ENCODE data around the gene PRKAG1. TPM values are rescaled to one million over a fixed set of nuclear protein-coding genes. Genes with fewer than 3 reads are reported as not detected.

The PRKAG1 gene
- total RNA-seq, 8 experiments from 2014 or later = 39.2 to 106 (median 55.3) TPM

- no peak for ATAC-seq (replicated peaks in 6 of 8)
- in situ Hi-C loops (cut with MboI; ENCODE audit: low pct_unique_long_range_greater_than_20kb in 2 of 9, low sequenced_read_pairs in 9 of 9, unreplicated experiment in 9 of 9) = no loop called here
- 38 to 100% (median 93%) methylated on average over 1 to 4 of the region's 4 CpGs for WGBS, 10 experiments
- Histone ChIP-seq H3K4me1 (replicated peaks in 1 of 2) (peaks cover 23 to 33% of the 10 kb centered on the region in 2 donors), H3K27ac (no peak overlapping the region), H3K4me3 (no peak overlapping the region)
Observed at GRCh38 chr12:49055092-49055491, 36.5 kb upstream of the PRKAG1 start.

DNA sequence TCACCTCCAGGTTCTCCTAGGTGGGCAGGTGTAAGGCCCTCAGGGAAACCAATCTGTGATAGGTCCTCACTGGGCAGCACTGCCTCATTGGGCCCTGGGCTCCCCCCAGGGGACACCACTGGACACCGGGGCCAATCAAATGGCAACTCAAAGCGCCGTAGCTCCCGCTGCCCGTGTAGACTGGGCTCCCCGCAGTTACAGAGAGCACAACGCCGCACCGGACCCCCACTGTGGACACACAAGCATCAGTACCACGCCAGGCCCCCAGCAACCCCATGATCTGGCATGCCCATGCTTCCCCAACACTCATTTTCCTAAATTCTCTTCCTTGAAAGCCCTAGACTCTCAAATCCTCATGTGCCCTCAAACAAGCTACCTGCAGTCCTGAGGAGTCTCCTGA is 35.9 kb upstream of the PRKAG1 start:
- WGBS, 10 experiments = 79 to 100% methylated on average over 2 to 5 of the region's 10 CpGs; no CpG with 5 or more reads in 8 of the 10 experiments
- in situ Hi-C loops (cut with MboI; ENCODE audit: low pct_unique_long_range_greater_than_20kb in 2 of 9, low sequenced_read_pairs in 9 of 9, unreplicated experiment in 9 of 9) = no loop called here
- no peak for ATAC-seq (replicated peaks in 6 of 8)
- no peak overlapping the region for H3K27ac ChIP-seq
- H3K4me1 ChIP-seq (replicated peaks in 1 of 2) = peaks cover 23 to 33% of the 10 kb centered on the region in 2 donors
- no peak overlapping the region for H3K4me3 ChIP-seq

- Histone ChIP-seq H3K4me1 (replicated peaks in 1 of 2) (peaks cover 23 to 33% of the 10 kb centered on the region in 2 donors), H3K4me3 (no peak overlapping the region), H3K27ac (no peak overlapping the region)
- WGBS, 10 experiments = 94 to 100% (median 100%) methylated on average over 1 to 3 of the region's 5 CpGs; no CpG with 5 or more reads in 6 of the 10 experiments
- in situ Hi-C loops (cut with MboI; ENCODE audit: low pct_unique_long_range_greater_than_20kb in 2 of 9, low sequenced_read_pairs in 9 of 9, unreplicated experiment in 9 of 9) = no loop called here
- ATAC-seq (replicated peaks in 6 of 8) = no peak
Observed at GRCh38 chr12:49054096-49054495, 35.5 kb upstream of the PRKAG1 start.

DNA sequence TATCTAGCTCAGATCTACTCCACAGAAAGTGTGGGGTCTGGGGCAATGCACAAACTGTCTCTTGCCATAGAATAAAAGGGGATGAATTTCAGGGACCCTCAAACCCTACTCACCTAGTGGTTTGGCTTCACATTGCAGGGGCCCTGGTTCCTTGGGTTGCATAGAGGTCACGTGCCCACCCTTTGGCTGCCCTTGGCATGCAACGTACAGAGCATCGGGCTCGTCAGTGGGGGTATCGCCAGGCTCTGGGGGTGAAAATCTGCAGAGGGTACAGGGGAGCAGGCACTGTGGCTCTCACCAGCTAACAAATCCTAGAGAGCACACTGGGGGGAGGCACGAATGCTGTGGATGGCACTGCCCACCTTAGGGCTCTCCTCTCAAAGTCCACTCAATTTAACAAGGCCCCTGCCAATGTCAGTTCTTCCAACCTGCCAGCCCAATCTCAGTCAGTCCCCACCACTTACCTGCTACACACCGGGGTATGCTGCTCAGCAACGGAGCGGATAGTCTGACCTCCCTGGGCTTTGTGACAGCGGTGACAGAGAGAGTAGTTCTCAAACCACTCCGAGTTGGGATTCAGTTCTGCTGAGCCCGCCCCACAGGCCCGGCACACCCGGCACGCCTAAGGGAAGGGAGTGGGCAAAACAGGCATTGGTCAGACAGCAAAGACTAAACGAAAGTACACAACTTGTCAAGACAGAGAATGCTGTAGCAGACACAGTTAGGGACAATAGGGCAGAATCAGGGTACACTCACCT is 34.1 kb upstream of the PRKAG1 start:
- peak in 5 of 8 experiments; percentile 2 to 74 (median 7) for ATAC-seq (replicated peaks in 6 of 8)
- WGBS, 10 experiments = 49 to 96% (median 95%) methylated on average over 2 to 8 of the region's 16 CpGs; no CpG with 5 or more reads in 3 of the 10 experiments
- no peak overlapping the region for H3K4me3 ChIP-seq
- H3K27ac ChIP-seq = no peak overlapping the region
- in situ Hi-C loops (cut with MboI; ENCODE audit: low pct_unique_long_range_greater_than_20kb in 2 of 9, low sequenced_read_pairs in 9 of 9, unreplicated experiment in 9 of 9) = no loop called here
- peaks cover 20 to 25% of the 10 kb centered on the region in 2 donors for H3K4me1 ChIP-seq (replicated peaks in 1 of 2)

- in situ Hi-C loops (cut with MboI; ENCODE audit: low pct_unique_long_range_greater_than_20kb in 2 of 9, low sequenced_read_pairs in 9 of 9, unreplicated experiment in 9 of 9) = no loop called here
- no peak overlapping the region for H3K27ac ChIP-seq
- 90 to 100% methylated on average over 2 of the region's 20 CpGs; no CpG with 5 or more reads in 8 of the 10 experiments for WGBS, 10 experiments
- ATAC-seq (replicated peaks in 6 of 8) = peak in 4 of 8 experiments; percentile 6 to 18 (median 12)
- H3K4me3 ChIP-seq = no peak overlapping the region
- peaks cover 12 to 18% of the 10 kb centered on the region in 2 donors for H3K4me1 ChIP-seq (replicated peaks in 1 of 2)
Observed at GRCh38 chr12:49051777-49052438, 33.3 kb upstream of the PRKAG1 start.

GRCh38 chr12:49051373-49051764 is 32.8 kb upstream of the PRKAG1 start:
- Histone ChIP-seq H3K4me3 (no peak overlapping the region), H3K4me1 (replicated peaks in 1 of 2) (peaks cover 7 to 12% of the 10 kb centered on the region in 2 donors), H3K27ac (no peak overlapping the region)
- WGBS, 10 experiments = 90% methylated on average over 2 of the region's 18 CpGs; no CpG with 5 or more reads in 9 of the 10 experiments
- peak in 4 of 8 experiments; percentile 9 to 20 (median 10) for ATAC-seq (replicated peaks in 6 of 8)
- in situ Hi-C loops (cut with MboI; ENCODE audit: low pct_unique_long_range_greater_than_20kb in 2 of 9, low sequenced_read_pairs in 9 of 9, unreplicated experiment in 9 of 9) = no loop called here

DNA sequence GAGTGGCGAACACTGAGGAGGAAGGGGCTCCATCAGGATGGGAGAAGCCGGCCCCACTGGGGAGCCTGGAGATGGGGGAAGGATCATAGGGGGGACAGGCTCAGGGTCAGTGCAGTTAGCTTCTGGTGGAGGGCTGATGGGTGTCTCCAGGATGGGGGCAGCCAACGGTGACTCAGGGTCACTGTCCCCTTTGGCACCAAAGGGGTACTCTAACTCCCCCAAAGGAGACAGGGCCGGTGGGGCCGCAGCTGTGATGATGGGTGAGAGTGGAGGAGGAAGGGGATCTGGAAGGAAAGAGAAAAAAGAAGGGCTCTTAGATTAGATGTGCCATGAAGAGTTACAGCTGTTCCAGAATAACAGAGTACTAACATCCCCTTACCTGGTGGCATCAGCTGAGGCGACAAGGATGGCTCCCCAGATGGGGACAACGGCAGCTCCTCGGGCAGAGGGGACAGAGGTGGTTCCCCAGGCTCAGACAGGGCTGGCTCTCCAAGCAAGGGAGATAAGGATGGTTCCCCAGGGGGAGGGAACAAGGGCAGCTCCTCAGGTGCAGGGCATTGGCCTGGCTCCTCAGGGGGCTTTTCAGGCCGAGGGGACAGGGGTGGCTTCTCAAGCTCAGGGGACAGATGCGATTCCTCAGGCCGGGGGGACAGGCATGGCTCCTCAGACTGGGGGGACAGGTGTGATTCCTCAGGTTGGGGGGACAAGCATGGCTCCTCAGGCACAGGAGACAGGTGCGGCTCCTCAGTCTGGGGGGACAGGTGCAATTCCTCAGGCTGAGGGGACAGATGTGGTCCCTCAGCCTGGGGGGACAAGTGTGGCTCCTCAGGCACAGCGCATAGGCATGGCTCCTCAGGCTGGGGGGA is 32.2 kb upstream of the PRKAG1 start:
- in situ Hi-C loops (cut with MboI; ENCODE audit: low pct_unique_long_range_greater_than_20kb in 2 of 9, low sequenced_read_pairs in 9 of 9, unreplicated experiment in 9 of 9) = no loop called here
- no peak overlapping the region for H3K4me3 ChIP-seq
- 80 to 100% (median 97%) methylated on average over 1 to 6 of the region's 13 CpGs; no CpG with 5 or more reads in 6 of the 10 experiments for WGBS, 10 experiments
- no peak for ATAC-seq (replicated peaks in 6 of 8)
- no peak overlapping the region for H3K27ac ChIP-seq
- H3K4me1 ChIP-seq (replicated peaks in 1 of 2) = peaks cover under 1 to 6% of the 10 kb centered on the region in 2 donors

- peak in 2 of 8 experiments; percentile 31 to 65 for ATAC-seq (replicated peaks in 6 of 8)
- in situ Hi-C loops (cut with MboI; ENCODE audit: low pct_unique_long_range_greater_than_20kb in 2 of 9, low sequenced_read_pairs in 9 of 9, unreplicated experiment in 9 of 9) = no loop called here
- no peak overlapping the region for H3K27ac ChIP-seq
- no peak overlapping the region for H3K4me3 ChIP-seq
- no peaks in the 10 kb centered on the region for H3K4me1 ChIP-seq (replicated peaks in 1 of 2)
- 62 to 100% (median 100%) methylated on average over 1 to 11 of the region's 20 CpGs; no CpG with 5 or more reads in 3 of the 10 experiments for WGBS, 10 experiments
Observed at GRCh38 chr12:49049566-49050224, 31.1 kb upstream of the PRKAG1 start.

GRCh38 chr12:49048953-49049352 is 30.4 kb upstream of the PRKAG1 start:
- Histone ChIP-seq H3K4me1 (replicated peaks in 1 of 2) (no peaks in the 10 kb centered on the region), H3K27ac (no peak overlapping the region), H3K4me3 (no peak overlapping the region)
- in situ Hi-C loops (cut with MboI; ENCODE audit: low pct_unique_long_range_greater_than_20kb in 2 of 9, low sequenced_read_pairs in 9 of 9, unreplicated experiment in 9 of 9) = no loop called here
- ATAC-seq (replicated peaks in 6 of 8) = no peak
- 60 to 100% (median 83%) methylated on average over 1 to 9 of the region's 10 CpGs; no CpG with 5 or more reads in 2 of the 10 experiments for WGBS, 10 experiments

DNA sequence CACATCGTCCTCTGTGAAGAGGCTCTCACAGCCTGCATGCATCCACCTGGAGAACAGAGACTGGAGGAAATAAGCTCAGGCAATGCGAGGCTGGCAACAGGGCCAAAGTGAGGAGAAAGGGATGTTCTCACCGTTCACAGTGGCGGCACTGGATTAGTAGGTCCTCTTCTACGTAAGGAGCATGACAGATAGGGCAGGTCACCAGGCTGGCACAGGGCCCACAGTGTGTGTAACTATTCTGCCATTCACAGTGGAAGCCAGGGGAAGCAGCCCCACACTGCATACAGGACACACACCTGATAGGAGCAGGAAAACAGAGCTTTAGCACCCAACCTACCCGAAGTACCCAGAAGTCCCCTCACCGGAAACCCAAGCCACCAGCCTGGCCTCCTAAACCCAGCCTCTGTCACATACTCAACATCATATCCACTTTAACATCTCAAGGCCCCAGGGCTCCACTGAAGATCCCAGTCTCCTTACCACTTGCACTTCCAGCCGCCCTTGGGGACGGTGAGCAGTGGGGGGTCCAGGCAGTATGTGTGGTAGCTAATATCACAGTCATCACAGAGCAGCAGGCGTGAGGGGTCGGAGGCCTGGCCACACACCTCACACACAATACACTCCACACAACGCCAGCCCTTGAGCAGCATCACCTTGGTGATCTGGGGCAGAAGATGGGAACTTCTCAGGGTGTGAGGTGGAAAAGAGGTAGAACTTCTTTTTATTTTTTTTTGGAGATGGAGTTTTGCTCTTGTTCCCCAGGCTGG is 27.7 kb upstream of the PRKAG1 start:
- in situ Hi-C loops (cut with MboI; ENCODE audit: low pct_unique_long_range_greater_than_20kb in 2 of 9, low sequenced_read_pairs in 9 of 9, unreplicated experiment in 9 of 9) = no loop called here
- Histone ChIP-seq H3K4me3 (no peak overlapping the region), H3K4me1 (replicated peaks in 1 of 2) (no peaks in the 10 kb centered on the region), H3K27ac (no peak overlapping the region)
- ATAC-seq (replicated peaks in 6 of 8) = no peak
- WGBS, 10 experiments = 81 to 100% (median 93%) methylated on average over 1 to 4 of the region's 12 CpGs; no CpG with 5 or more reads in 6 of the 10 experiments

DNA sequence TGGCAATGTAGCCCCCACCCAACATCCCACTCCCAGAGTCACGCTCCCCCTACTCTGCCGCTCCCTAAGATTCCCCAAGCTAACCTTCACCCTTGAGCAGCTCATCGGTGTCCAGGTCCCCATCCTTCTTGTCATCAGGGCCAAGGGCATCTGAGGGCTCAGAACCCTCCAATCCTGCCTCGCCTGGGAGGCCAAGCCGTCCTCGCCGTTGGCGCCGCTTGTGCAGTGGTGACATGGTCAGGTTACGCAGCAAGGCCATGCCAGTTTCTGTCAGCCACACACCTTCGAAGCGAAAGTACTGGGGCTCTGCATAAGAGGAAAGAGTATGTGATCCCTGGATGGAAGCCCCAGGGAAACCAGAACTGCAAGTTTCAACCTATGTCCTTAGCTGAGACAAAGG is 26.1 kb upstream of the PRKAG1 start:
- 88 to 100% (median 100%) methylated on average over 1 to 8 of the region's 12 CpGs; no CpG with 5 or more reads in 3 of the 10 experiments for WGBS, 10 experiments
- ATAC-seq (replicated peaks in 6 of 8) = no peak
- Histone ChIP-seq H3K4me1 (replicated peaks in 1 of 2) (no peaks in the 10 kb centered on the region), H3K27ac (no peak overlapping the region), H3K4me3 (no peak overlapping the region)
- in situ Hi-C loops (cut with MboI; ENCODE audit: low pct_unique_long_range_greater_than_20kb in 2 of 9, low sequenced_read_pairs in 9 of 9, unreplicated experiment in 9 of 9) = no loop called here

- ATAC-seq (replicated peaks in 6 of 8) = peak; percentile 37 to 85 (median 46)
Observed at GRCh38 chr12:49043856-49044258, 25.3 kb upstream of the PRKAG1 start.

More at GRCh38 chr12:49043856-49044258, 25.3 kb upstream of the PRKAG1 start:
- no peaks in the 10 kb centered on the region for H3K4me1 ChIP-seq (replicated peaks in 1 of 2)
- 0 to 70% (median 52%) methylated on average over 1 to 3 of the region's 11 CpGs; no CpG with 5 or more reads in 5 of the 10 experiments for WGBS, 10 experiments
- H3K4me3 ChIP-seq = no peak overlapping the region
- H3K27ac ChIP-seq = no peak overlapping the region
- in situ Hi-C loops (cut with MboI; ENCODE audit: low pct_unique_long_range_greater_than_20kb in 2 of 9, low sequenced_read_pairs in 9 of 9, unreplicated experiment in 9 of 9) = no loop called here
